ENCODE results near the gene ISG20. TPM values are rescaled to one million over a fixed set of nuclear protein-coding genes. Genes with fewer than 3 reads are reported as not detected.

ISG20 gene
- total RNA-seq, 1 experiment from 2014 or later: 1.8 TPM

DNA sequence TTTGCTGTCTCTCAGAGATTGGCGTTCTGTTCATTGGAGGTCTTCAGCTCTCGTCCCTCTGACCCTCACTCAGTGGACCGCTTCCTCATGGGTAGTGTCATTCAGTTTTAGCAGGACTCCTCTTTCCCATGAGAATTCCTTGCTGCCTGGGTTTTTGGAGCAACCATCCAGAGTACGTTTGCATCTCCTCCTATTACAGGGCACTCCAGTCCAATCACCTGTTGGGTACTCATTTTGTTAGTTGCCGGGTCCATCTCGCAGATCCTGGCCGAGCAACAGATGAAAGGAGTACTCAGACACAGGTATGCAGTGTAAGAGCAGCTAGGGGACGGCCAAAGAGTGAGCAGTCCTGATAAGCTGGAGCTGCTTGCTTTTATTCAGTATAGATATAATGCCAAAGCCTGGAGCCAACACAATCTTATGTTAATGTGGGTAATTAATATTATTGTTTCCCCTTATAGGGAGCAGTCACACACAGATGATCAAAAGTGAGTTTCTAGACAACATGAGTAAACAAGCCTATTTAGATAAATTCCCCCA lies 49.6 kb downstream of the ISG20 start:
- Histone ChIP-seq H3K36me3 (ENCODE audit: insufficient read depth, low read length, poor library complexity, severe bottlenecking) (no peaks in the 10 kb centered on the region), H3K9me3 (ENCODE audit: low read depth, low read length, poor library complexity, severe bottlenecking) (no peaks in the 10 kb centered on the region), H3K27me3 (replicated peaks; ENCODE audit: insufficient read depth, low read depth, low read length, poor library complexity) (peaks cover 28% of the 10 kb centered on the region), H3K27ac (ENCODE audit: low read depth, low read length, poor library complexity, severe bottlenecking) (no peak overlapping the region), H3K4me3 (ENCODE audit: low read depth, low read length, poor library complexity, severe bottlenecking) (no peak overlapping the region), H3K4me1 (ENCODE audit: insufficient read depth, low read length, poor library complexity, severe bottlenecking) (no peaks in the 10 kb centered on the region)
- CTCF ChIA-PET: no interaction called here
- BruUV-seq (replicated peaks): no TSS peak
- POLR2A ChIA-PET (ENCODE audit: low non-redundant PET): no interaction called here
- intact Hi-C loops (cut with micrococcal nuclease; ENCODE audit: unreplicated experiment): no loop called here
- no peak for DNase-seq (ENCODE audit: low spot score)
- TF ChIP-seq, protein P1, sequence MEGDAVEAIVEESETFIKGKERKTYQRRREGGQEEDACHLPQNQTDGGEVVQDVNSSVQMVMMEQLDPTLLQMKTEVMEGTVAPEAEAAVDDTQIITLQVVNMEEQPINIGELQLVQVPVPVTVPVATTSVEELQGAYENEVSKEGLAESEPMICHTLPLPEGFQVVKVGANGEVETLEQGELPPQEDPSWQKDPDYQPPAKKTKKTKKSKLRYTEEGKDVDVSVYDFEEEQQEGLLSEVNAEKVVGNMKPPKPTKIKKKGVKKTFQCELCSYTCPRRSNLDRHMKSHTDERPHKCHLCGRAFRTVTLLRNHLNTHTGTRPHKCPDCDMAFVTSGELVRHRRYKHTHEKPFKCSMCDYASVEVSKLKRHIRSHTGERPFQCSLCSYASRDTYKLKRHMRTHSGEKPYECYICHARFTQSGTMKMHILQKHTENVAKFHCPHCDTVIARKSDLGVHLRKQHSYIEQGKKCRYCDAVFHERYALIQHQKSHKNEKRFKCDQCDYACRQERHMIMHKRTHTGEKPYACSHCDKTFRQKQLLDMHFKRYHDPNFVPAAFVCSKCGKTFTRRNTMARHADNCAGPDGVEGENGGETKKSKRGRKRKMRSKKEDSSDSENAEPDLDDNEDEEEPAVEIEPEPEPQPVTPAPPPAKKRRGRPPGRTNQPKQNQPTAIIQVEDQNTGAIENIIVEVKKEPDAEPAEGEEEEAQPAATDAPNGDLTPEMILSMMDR (conservative IDR thresholded peaks at IDR 0.05; ENCODE audit: low read depth, low read length): no peak
- TF ChIP-seq EZH2 (IDR thresholded peaks at IDR 0.05; ENCODE audit: borderline replicate concordance, low read depth, low read length, poor library complexity, severe bottlenecking): no peak

DNA sequence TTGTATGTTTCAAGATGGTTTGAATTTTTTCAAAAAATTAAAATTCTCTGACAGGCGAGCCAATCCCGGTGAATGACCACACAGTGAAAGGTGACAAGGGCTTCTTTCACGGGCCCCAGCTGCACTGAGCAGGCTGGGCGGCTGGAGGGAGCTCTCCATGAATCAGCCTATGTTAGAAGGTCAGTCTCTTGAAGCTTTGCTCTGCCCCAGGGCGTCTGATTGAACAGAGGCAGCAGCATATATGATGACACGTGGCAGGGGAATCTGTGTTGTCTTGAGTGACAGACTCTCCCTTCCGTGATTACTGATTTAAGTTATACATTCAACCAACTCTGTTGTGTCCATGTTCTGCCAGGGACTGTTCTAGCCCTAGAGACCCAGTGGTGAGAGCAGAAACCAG lies 51.5 kb downstream of the ISG20 start:
- H3K4me3 ChIP-seq (ENCODE audit: low read depth, low read length, poor library complexity, severe bottlenecking): no peak overlapping the region
- no peaks in the 10 kb centered on the region for H3K36me3 ChIP-seq (ENCODE audit: insufficient read depth, low read length, poor library complexity, severe bottlenecking)
- no peak overlapping the region for H3K27ac ChIP-seq (ENCODE audit: low read depth, low read length, poor library complexity, severe bottlenecking)
- DNase-seq (ENCODE audit: low spot score): no peak
- POLR2A ChIA-PET (ENCODE audit: low non-redundant PET): no interaction called here
- intact Hi-C loops (cut with micrococcal nuclease; ENCODE audit: unreplicated experiment): no loop called here
- no peaks in the 10 kb centered on the region for H3K9me3 ChIP-seq (ENCODE audit: low read depth, low read length, poor library complexity, severe bottlenecking)
- CTCF ChIA-PET: no interaction called here
- no TSS peak for BruUV-seq (replicated peaks)
- TF ChIP-seq, protein P1 (conservative IDR thresholded peaks at IDR 0.05; ENCODE audit: low read depth, low read length): no peak
- H3K4me1 ChIP-seq (ENCODE audit: insufficient read depth, low read length, poor library complexity, severe bottlenecking): no peaks in the 10 kb centered on the region
- peaks cover 43% of the 10 kb centered on the region for H3K27me3 ChIP-seq (replicated peaks; ENCODE audit: insufficient read depth, low read depth, low read length, poor library complexity)

DNA sequence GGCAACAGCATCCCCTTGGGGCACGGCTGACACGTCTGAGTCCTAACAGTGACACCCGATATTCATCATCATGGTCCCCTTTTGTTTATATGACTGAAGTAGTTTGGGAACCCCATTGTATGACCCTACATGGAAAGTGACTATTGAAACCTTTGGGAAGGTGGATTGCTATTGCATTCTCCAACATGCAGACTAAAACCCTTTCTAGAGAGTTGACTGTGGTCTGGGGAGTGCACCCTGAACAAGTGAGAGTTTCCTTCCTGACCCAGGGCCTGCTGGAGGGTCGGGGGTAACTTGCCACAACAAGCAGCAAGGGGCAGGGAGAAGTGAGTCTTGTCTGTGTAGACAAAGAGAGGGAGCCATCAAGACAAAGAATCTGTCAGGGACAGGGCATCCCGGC lies 54.4 kb downstream of the ISG20 start:
- no TSS peak for BruUV-seq (replicated peaks)
- H3K27ac ChIP-seq (ENCODE audit: low read depth, low read length, poor library complexity, severe bottlenecking): no peak overlapping the region
- CTCF ChIA-PET: no interaction called here
- peaks cover 63% of the 10 kb centered on the region for H3K27me3 ChIP-seq (replicated peaks; ENCODE audit: insufficient read depth, low read depth, low read length, poor library complexity)
- H3K9me3 ChIP-seq (ENCODE audit: low read depth, low read length, poor library complexity, severe bottlenecking): no peaks in the 10 kb centered on the region
- DNase-seq (ENCODE audit: low spot score): no peak
- POLR2A ChIA-PET (ENCODE audit: low non-redundant PET): no interaction called here
- H3K4me3 ChIP-seq (ENCODE audit: low read depth, low read length, poor library complexity, severe bottlenecking): no peak overlapping the region
- intact Hi-C loops (cut with micrococcal nuclease; ENCODE audit: unreplicated experiment): no loop called here
- TF ChIP-seq, protein P1 (conservative IDR thresholded peaks at IDR 0.05; ENCODE audit: low read depth, low read length): no peak
- no peak for TF ChIP-seq EZH2 (IDR thresholded peaks at IDR 0.05; ENCODE audit: borderline replicate concordance, low read depth, low read length, poor library complexity, severe bottlenecking)
- H3K36me3 ChIP-seq (ENCODE audit: insufficient read depth, low read length, poor library complexity, severe bottlenecking): no peaks in the 10 kb centered on the region
- H3K4me1 ChIP-seq (ENCODE audit: insufficient read depth, low read length, poor library complexity, severe bottlenecking): no peaks in the 10 kb centered on the region
